ENCODE measurements around the gene TFAM.

GRCh38 chr10:58336242-58336641 lies 49.0 kb upstream of the TFAM start:
- no peak for TF ChIP-seq YY1 (IDR thresholded peaks at IDR 0.05; ENCODE audit: insufficient read depth, insufficient read length)
- TF ChIP-seq ZNF274 (IDR thresholded peaks at IDR 0.05; ENCODE audit: low read depth, low read length): no peak
- no peak for TF ChIP-seq SUZ12 (IDR thresholded peaks at IDR 0.05; ENCODE audit: extremely low read depth, insufficient read depth, insufficient read length)

Data from NT2/D1 (cell line).